Stomach (tissue), 4 donors: ENCODE data around the gene SOX6.

Experiments used
- EP300 ChIP-seq: sonication (generic); formaldehyde crosslinking; IDR thresholded peaks from one replicate; pipeline ENCODE4 v1.6.1; 2017; ENCODE audit warnings: antibody characterized with exemption
- POLR2A ChIP-seq, 4 donors: fragments of 450-650 bp; IDR thresholded peaks; one replicate each; pipeline ENCODE4 v1.6.1; 2016; ENCODE audit warnings: antibody characterized with exemption in 4 of 4, control low read depth in 2 of 4, mild to moderate bottlenecking in 1 of 4, moderate library complexity in 1 of 4
- POLR2AphosphoS5 ChIP-seq, 3 donors: sonication (generic); formaldehyde crosslinking; IDR thresholded peaks; one replicate each; pipeline ENCODE4 v1.6.1; 2016; ENCODE audit warnings: antibody characterized with exemption in 3 of 3
- TF ChIP-seq, protein P1 (sequence below), 7 experiments: fragments of 450-650 bp in 4 of 7; fragments of 200-600 bp in 3 of 7; sonication (generic) in 3 of 7; IDR thresholded peaks; one replicate each; pipeline ENCODE4 v1.5.1; 2016 to 2019; ENCODE audit warnings: antibody characterized with exemption in 7 of 7, control low read depth in 2 of 7, mild to moderate bottlenecking in 1 of 7

DNA sequence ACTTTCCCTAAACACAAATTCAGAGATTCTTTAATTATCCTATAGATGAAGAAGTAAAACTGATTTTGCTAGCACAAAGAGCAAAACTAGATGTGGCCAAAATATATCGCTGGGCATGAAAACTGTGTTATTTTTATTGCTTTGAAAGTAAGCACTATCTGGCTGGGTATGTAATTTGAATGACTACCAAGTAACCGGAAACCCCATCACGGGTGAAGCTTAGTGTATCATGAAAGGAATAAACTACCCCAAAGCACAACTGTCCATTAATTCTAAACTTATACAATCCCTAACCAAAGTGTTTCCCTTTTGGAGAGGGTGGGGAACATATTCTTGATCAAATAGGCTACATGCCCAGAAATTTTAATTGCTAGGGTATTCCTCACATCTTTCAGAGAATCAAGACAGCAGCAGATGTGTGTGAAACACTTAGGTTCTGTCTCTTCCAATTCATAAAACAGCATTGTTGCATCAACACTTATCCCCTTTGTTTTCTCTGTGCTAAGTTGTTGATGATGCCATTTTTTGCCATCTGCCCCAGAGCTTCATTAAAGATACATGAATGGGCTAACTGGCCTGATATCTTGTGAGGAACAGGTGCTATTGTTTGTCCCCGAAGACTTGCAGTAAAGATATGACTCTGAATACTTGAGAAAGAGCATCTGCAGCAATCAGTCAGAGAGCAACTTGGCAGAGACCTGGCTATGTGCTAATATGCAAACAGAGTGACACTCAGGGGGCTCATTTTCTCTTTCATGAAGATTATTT lies 238.2 kb downstream of the SOX6 start:
- TF ChIP-seq, protein P1, sequence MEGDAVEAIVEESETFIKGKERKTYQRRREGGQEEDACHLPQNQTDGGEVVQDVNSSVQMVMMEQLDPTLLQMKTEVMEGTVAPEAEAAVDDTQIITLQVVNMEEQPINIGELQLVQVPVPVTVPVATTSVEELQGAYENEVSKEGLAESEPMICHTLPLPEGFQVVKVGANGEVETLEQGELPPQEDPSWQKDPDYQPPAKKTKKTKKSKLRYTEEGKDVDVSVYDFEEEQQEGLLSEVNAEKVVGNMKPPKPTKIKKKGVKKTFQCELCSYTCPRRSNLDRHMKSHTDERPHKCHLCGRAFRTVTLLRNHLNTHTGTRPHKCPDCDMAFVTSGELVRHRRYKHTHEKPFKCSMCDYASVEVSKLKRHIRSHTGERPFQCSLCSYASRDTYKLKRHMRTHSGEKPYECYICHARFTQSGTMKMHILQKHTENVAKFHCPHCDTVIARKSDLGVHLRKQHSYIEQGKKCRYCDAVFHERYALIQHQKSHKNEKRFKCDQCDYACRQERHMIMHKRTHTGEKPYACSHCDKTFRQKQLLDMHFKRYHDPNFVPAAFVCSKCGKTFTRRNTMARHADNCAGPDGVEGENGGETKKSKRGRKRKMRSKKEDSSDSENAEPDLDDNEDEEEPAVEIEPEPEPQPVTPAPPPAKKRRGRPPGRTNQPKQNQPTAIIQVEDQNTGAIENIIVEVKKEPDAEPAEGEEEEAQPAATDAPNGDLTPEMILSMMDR (IDR thresholded peaks at IDR 0.05), result no peak
- TF ChIP-seq POLR2A (IDR thresholded peaks at IDR 0.05) (no peak), EP300 (no peak), POLR2AphosphoS5 (IDR thresholded peaks at IDR 0.05) (no peak)
